Loucy (cell line): ENCODE data around the gene DBN1.

Experiments used
- H2AFZ ChIP-seq: fragments of 200-600 bp; sonication (generic); 2 replicates; pipeline ENCODE4 v1.6.0; 2016; ENCODE audit warnings: antibody characterized with exemption, mild to moderate bottlenecking, low read length, moderate library complexity
- H3F3A ChIP-seq: fragments of 200-600 bp; 2 replicates; pipeline ENCODE4 v1.6.0; 2016; ENCODE audit warnings: antibody characterized with exemption, low read depth, mild to moderate bottlenecking
- H3K27me3 ChIP-seq: fragments of 200-600 bp; sonication (generic); 2 replicates; pipeline ENCODE4 v1.6.1; 2014; ENCODE audit warnings: low read length, mild to moderate bottlenecking; ENCODE audit not compliant: insufficient read depth, poor library complexity, severe bottlenecking
- H3K36me3 ChIP-seq: fragments of 200-600 bp; sonication (generic); 2 replicates; pipeline ENCODE4 v1.6.1; 2016; ENCODE audit warnings: low read length; ENCODE audit not compliant: insufficient read depth
- H3K4me1 ChIP-seq: fragments of 200-600 bp; sonication (generic); 2 replicates; pipeline ENCODE4 v1.5.1; 2014; ENCODE audit warnings: low read length, mild to moderate bottlenecking; ENCODE audit not compliant: insufficient read depth, poor library complexity, severe bottlenecking
- H3K4me2 ChIP-seq: fragments of 200-600 bp; sonication (generic); 2 replicates; pipeline ENCODE4 v1.6.0; 2014; ENCODE audit warnings: antibody characterized with exemption, low read length, low read depth, mild to moderate bottlenecking; ENCODE audit not compliant: poor library complexity, severe bottlenecking
- H3K4me3 ChIP-seq: fragments of 200-600 bp; sonication (generic); 2 replicates; pipeline ENCODE4 v1.5.1; 2014; ENCODE audit warnings: low read length, mild to moderate bottlenecking, mixed read lengths; ENCODE audit not compliant: poor library complexity, severe bottlenecking
- H3K79me2 ChIP-seq: fragments of 200-600 bp; sonication (generic); 2 replicates; pipeline ENCODE4 v1.6.1; 2014; ENCODE audit warnings: low read length; ENCODE audit not compliant: insufficient read depth
- H3K9ac ChIP-seq: fragments of 200-600 bp; sonication (generic); 2 replicates; pipeline ENCODE4 v1.6.0; 2014; ENCODE audit warnings: mild to moderate bottlenecking, low read depth, low read length, moderate library complexity; ENCODE audit not compliant: poor library complexity, severe bottlenecking
- H3K9me2 ChIP-seq: fragments of 200-600 bp; sonication (generic); replicated peaks from 2 replicates; pipeline ENCODE4 v1.6.1; 2016; ENCODE audit warnings: low read depth, low read length, mixed read lengths
- H3K9me3 ChIP-seq: fragments of 200-600 bp; sonication (generic); 2 replicates; pipeline ENCODE4 v1.6.1; 2014; ENCODE audit warnings: mild to moderate bottlenecking, antibody characterized with exemption, low read length, low read depth; ENCODE audit not compliant: insufficient read depth
- H4K20me1 ChIP-seq: fragments of 200-600 bp; sonication (generic); 2 replicates; pipeline ENCODE4 v1.6.0; 2014; ENCODE audit warnings: antibody characterized with exemption, low read length, mild to moderate bottlenecking; ENCODE audit not compliant: insufficient read depth, poor library complexity, severe bottlenecking
- CTCF ChIP-seq: fragments of 200-600 bp; sonication (generic); conservative IDR thresholded peaks from 2 replicates; pipeline ENCODE4 v1.5.1; 2014; ENCODE audit warnings: mild to moderate bottlenecking, antibody characterized with exemption, low read length
- EZH2phosphoT487 ChIP-seq: fragments of 200-600 bp; IDR thresholded peaks from 2 replicates; pipeline ENCODE4 v1.6.1; 2018; ENCODE audit warnings: antibody characterized with exemption, mild to moderate bottlenecking, moderate library complexity, borderline replicate concordance

DBN1 gene

GRCh38 chr5:177476531-177477233, 3.2 kb upstream of the DBN1 start:
- peaks cover 8% of the 10 kb centered on the region for H4K20me1 ChIP-seq
- no peak overlapping the region for H3K4me3 ChIP-seq
- peaks cover 13% of the 10 kb centered on the region for H3K79me2 ChIP-seq
- H3K9ac ChIP-seq, result no peak overlapping the region
- TF ChIP-seq CTCF (no peak), EZH2phosphoT487 (no peak)
- H3K4me1 ChIP-seq, result no peaks in the 10 kb centered on the region
- H3K9me2 ChIP-seq, result no peaks in the 10 kb centered on the region
- no peaks in the 10 kb centered on the region for H3F3A ChIP-seq
- no peaks in the 10 kb centered on the region for H3K9me3 ChIP-seq
- H3K36me3 ChIP-seq, result no peaks in the 10 kb centered on the region
- H2AFZ ChIP-seq, result no peak overlapping the region
- H3K27me3 ChIP-seq, result no peaks in the 10 kb centered on the region
- H3K4me2 ChIP-seq, result no peak overlapping the region

- H3K9ac ChIP-seq, result no peak overlapping the region
- H4K20me1 ChIP-seq, result peaks cover 17% of the 10 kb centered on the region
- H3K4me2 ChIP-seq, result no peak overlapping the region
- no peaks in the 10 kb centered on the region for H3K27me3 ChIP-seq
- H3K4me1 ChIP-seq, result peaks cover 6% of the 10 kb centered on the region
- no peak overlapping the region for H3K4me3 ChIP-seq
- no peak for TF ChIP-seq CTCF
- TF ChIP-seq EZH2phosphoT487, result no peak
- no peaks in the 10 kb centered on the region for H3K36me3 ChIP-seq
- no peak overlapping the region for H2AFZ ChIP-seq
- H3K9me2 ChIP-seq, result no peaks in the 10 kb centered on the region
- peaks cover 22% of the 10 kb centered on the region for H3K79me2 ChIP-seq
- no peaks in the 10 kb centered on the region for H3F3A ChIP-seq
- no peaks in the 10 kb centered on the region for H3K9me3 ChIP-seq
These were observed 2.4 kb upstream of the DBN1 start for GRCh38 chr5:177475563-177476427.

- no peak overlapping the region for H3K9ac ChIP-seq
- TF ChIP-seq CTCF (no peak), EZH2phosphoT487 (no peak)
- no peaks in the 10 kb centered on the region for H3K36me3 ChIP-seq
These were observed 1.6 kb upstream of the DBN1 start for GRCh38 chr5:177474846-177475562.

More at GRCh38 chr5:177474846-177475562, 1.6 kb upstream of the DBN1 start:
- Histone ChIP-seq H2AFZ (no peak overlapping the region), H3K9me3 (no peaks in the 10 kb centered on the region), H3K79me2 (peaks cover 30% of the 10 kb centered on the region), H4K20me1 (peaks cover 25% of the 10 kb centered on the region), H3K4me1 (peaks cover 13% of the 10 kb centered on the region), H3K27me3 (no peaks in the 10 kb centered on the region), H3K4me3 (no peak overlapping the region), H3K4me2 (no peak overlapping the region), H3F3A (no peaks in the 10 kb centered on the region), H3K9me2 (no peaks in the 10 kb centered on the region)
